H1 (cell line): ENCODE data around the gene CTPS2. TPM values are rescaled to one million over a fixed set of nuclear protein-coding genes. Genes with fewer than 3 reads are reported as not detected.

ENCODE experiments used
- CTCF ChIA-PET: fragments of 300-600 bp; sonication (Branson Sonifier 250); formaldehyde crosslinking; loops from one replicate; lab custom pipeline; 2021; ENCODE audit not compliant: partially characterized antibody; lab: Charles Lee
- POLR2A ChIA-PET: fragments of 300-600 bp; sonication (Branson Sonifier 250); formaldehyde crosslinking; loops from one replicate; lab custom pipeline; 2021; ENCODE audit warnings: inconsistent platforms; ENCODE audit not compliant: partially characterized antibody; lab: Charles Lee
- DNase-seq, 2 experiments: peaks; one replicate each; pipeline versions ENCODE4 v3.0.0 to v3.0.0-alpha.2; 2010 to 2022; ENCODE audit warnings: low spot score in 2 of 2, low read depth in 1 of 2, mixed read lengths in 1 of 2
- FAIRE-seq: peaks from 2 replicates; lab custom pipeline; 2011; peaks lifted over from hg19 to GRCh38; lab: Jason Lieb, UNC
- H2AFZ ChIP-seq: 2 replicates; pipeline ENCODE4 v1.8.1; 2012; ENCODE audit warnings: low read length, inconsistent platforms
- H2AK5ac ChIP-seq: 2 replicates; pipeline ENCODE4 v1.6.1; 2013; ENCODE audit warnings: low read depth, low read length
- H2BK120ac ChIP-seq: replicated peaks from 2 replicates; pipeline ENCODE3; 2013; ENCODE audit warnings: low read depth, low read length, inconsistent platforms
- H2BK12ac ChIP-seq: 2 replicates; pipeline ENCODE4 v1.6.1; 2013; ENCODE audit warnings: low read depth, low read length
- H2BK15ac ChIP-seq: 2 replicates; pipeline ENCODE4 v1.6.1; 2013; ENCODE audit warnings: low read length
- H2BK20ac ChIP-seq: 2 replicates; pipeline ENCODE4 v1.6.1; 2013; ENCODE audit warnings: low read length
- H2BK5ac ChIP-seq: 2 replicates; pipeline ENCODE4 v1.6.1; 2013; ENCODE audit warnings: low read depth, low read length
- H3K14ac ChIP-seq: 2 replicates; pipeline ENCODE4 v1.6.1; 2013; ENCODE audit warnings: inconsistent platforms; ENCODE audit not compliant: insufficient read length
- H3K18ac ChIP-seq: 2 replicates; pipeline ENCODE4 v1.6.1; 2013; ENCODE audit warnings: low read length; ENCODE audit errors: extremely low read depth
- H3K23ac ChIP-seq: 2 replicates; pipeline ENCODE4 v1.6.1; 2013; ENCODE audit warnings: inconsistent platforms; ENCODE audit not compliant: insufficient read length
- H3K23me2 ChIP-seq: 2 replicates; pipeline ENCODE4 v1.6.1; 2013; ENCODE audit warnings: low read depth, low read length
- H3K27ac ChIP-seq: 2 replicates; pipeline ENCODE4 v1.6.1; 2011; ENCODE audit warnings: low read depth, low read length, inconsistent platforms
- H3K27me3 ChIP-seq, 4 experiments: replicated peaks in 1 of 4; 1 replicate in 1 of 4; 2 replicates in 3 of 4; pipeline versions ENCODE4 v1.6.1 to v1.8.1; 2011 to 2013; ENCODE audit warnings: low read length in 3 of 4, mild to moderate bottlenecking in 3 of 4, inconsistent platforms in 2 of 4, mixed read lengths in 2 of 4, moderate library complexity in 1 of 4; ENCODE audit not compliant: control insufficient read depth in 3 of 4, insufficient read depth in 3 of 4; ENCODE audit errors: extremely low read depth in 1 of 4
- H3K36me3 ChIP-seq, 4 experiments: 2 replicates each; pipeline versions ENCODE4 v1.6.1 to v1.8.1; 2011 to 2013; ENCODE audit warnings: mild to moderate bottlenecking in 4 of 4, low read length in 3 of 4, moderate library complexity in 2 of 4, control low read depth in 1 of 4, inconsistent platforms in 1 of 4; ENCODE audit not compliant: insufficient read depth in 4 of 4, control insufficient read depth in 2 of 4
- H3K4ac ChIP-seq: replicated peaks from 2 replicates; pipeline ENCODE3; 2013; ENCODE audit warnings: low read length, low read depth, mixed read lengths, inconsistent platforms; ENCODE audit not compliant: insufficient read length
- H3K4me1 ChIP-seq, 4 experiments: replicated peaks in 1 of 4; 1 replicate in 1 of 4; 2 replicates in 3 of 4; pipeline versions ENCODE4 v1.6.1 to v1.8.1; 2011 to 2013; ENCODE audit warnings: low read length in 3 of 4, inconsistent platforms in 2 of 4, mixed read lengths in 1 of 4; ENCODE audit not compliant: insufficient read depth in 4 of 4, control insufficient read depth in 3 of 4
- H3K4me2 ChIP-seq, 2 experiments: 2 replicates each; pipeline versions ENCODE4 v1.6.1 to v1.8.1; 2011 to 2013; ENCODE audit warnings: low read depth in 2 of 2, low read length in 2 of 2, control low read depth in 1 of 2, inconsistent platforms in 1 of 2, mild to moderate bottlenecking in 1 of 2; ENCODE audit not compliant: insufficient read depth in 1 of 2
- H3K4me3 ChIP-seq, 4 experiments: fragments of 200-600, 300-600 bp in 1 of 4; sonication (generic), shearing (Covaris generic), sonication (Bioruptor Twin) in 1 of 4; 2 replicates each; pipeline versions ENCODE4 v1.5.1 to v1.8.1; 2011 to 2016; ENCODE audit warnings: low read length in 4 of 4, low read depth in 3 of 4, control low read depth in 2 of 4, inconsistent platforms in 2 of 4, mild to moderate bottlenecking in 2 of 4, mixed read lengths in 1 of 4, moderate library complexity in 1 of 4; ENCODE audit not compliant: insufficient read depth in 2 of 4; ENCODE audit errors: extremely low read depth in 1 of 4
- H3K56ac ChIP-seq: replicated peaks from 2 replicates; pipeline ENCODE3; 2013; ENCODE audit warnings: low read depth, mild to moderate bottlenecking, mixed read lengths, low read length, inconsistent platforms; ENCODE audit not compliant: insufficient read length
- H3K79me1 ChIP-seq: 2 replicates; pipeline ENCODE4 v1.6.1; 2013; ENCODE audit warnings: low read depth, low read length, control low read depth
- H3K79me2 ChIP-seq, 2 experiments: 2 replicates each; pipeline versions ENCODE4 v1.6.1 to v1.8.1; 2012 to 2013; ENCODE audit warnings: low read length in 2 of 2, mild to moderate bottlenecking in 2 of 2, inconsistent platforms in 1 of 2; ENCODE audit not compliant: insufficient read depth in 2 of 2, control insufficient read depth in 1 of 2
- H3K9ac ChIP-seq, 4 experiments: replicated peaks in 1 of 4; 1 replicate in 1 of 4; 2 replicates in 3 of 4; pipeline versions ENCODE4 v1.6.1 to v1.8.1; 2011 to 2013; ENCODE audit warnings: low read depth in 3 of 4, low read length in 3 of 4, control low read depth in 2 of 4, mild to moderate bottlenecking in 2 of 4, moderate library complexity in 2 of 4, inconsistent platforms in 1 of 4; ENCODE audit errors: extremely low read depth in 1 of 4
- H3K9me3 ChIP-seq, 2 experiments: 2 replicates each; pipeline versions ENCODE4 v1.6.1 to v1.8.1; 2012 to 2013; ENCODE audit warnings: mild to moderate bottlenecking in 2 of 2, moderate library complexity in 2 of 2, control low read depth in 1 of 2, inconsistent platforms in 1 of 2, low read depth in 1 of 2, low read length in 1 of 2, mixed read lengths in 1 of 2; ENCODE audit not compliant: insufficient read depth in 2 of 2
- H4K20me1 ChIP-seq, 2 experiments: replicated peaks in 1 of 2; 2 replicates each; pipeline versions ENCODE3 to v1.8.1; 2011 to 2013; ENCODE audit warnings: inconsistent platforms in 2 of 2, low read length in 2 of 2, mild to moderate bottlenecking in 1 of 2; ENCODE audit not compliant: insufficient read depth in 2 of 2, control insufficient read depth in 1 of 2
- H4K5ac ChIP-seq: 2 replicates; pipeline ENCODE4 v1.6.1; 2013; ENCODE audit warnings: low read length, low read depth, mixed read lengths, inconsistent platforms; ENCODE audit not compliant: insufficient read length
- H4K8ac ChIP-seq: 2 replicates; pipeline ENCODE4 v1.8.0; 2013; ENCODE audit warnings: mild to moderate bottlenecking, moderate library complexity, low read length, inconsistent platforms; ENCODE audit not compliant: insufficient read depth; ENCODE audit errors: extremely low read depth
- H4K91ac ChIP-seq: replicated peaks from 2 replicates; pipeline ENCODE3; 2013; ENCODE audit warnings: low read length, mixed read lengths, inconsistent platforms; ENCODE audit not compliant: insufficient read length
- ASH2L ChIP-seq: fragments of 200-600, 300-600 bp; sonication (generic); IDR thresholded peaks from one replicate; pipeline ENCODE4 v1.7.1; 2017; ENCODE audit warnings: low read length
- EGR1 ChIP-seq: IDR thresholded peaks from 2 replicates; pipeline ENCODE4 v1.6.1; 2011; ENCODE audit warnings: low read depth, low read length, borderline replicate concordance
- EZH2 ChIP-seq: fragments of 200-600 bp; sonication (generic); IDR thresholded peaks from 2 replicates; pipeline ENCODE4 v1.7.1; 2012; ENCODE audit warnings: low read depth, mild to moderate bottlenecking, moderate library complexity, low read length, inconsistent platforms; ENCODE audit not compliant: severe bottlenecking
- FOSL1 ChIP-seq: IDR thresholded peaks from 2 replicates; pipeline ENCODE4 v1.6.1; 2011; ENCODE audit warnings: mild to moderate bottlenecking, low read depth, low read length, moderate library complexity; ENCODE audit not compliant: insufficient read depth
- HDAC2 ChIP-seq, 2 experiments: fragments of 300-600 bp in 1 of 2; sonication (generic) in 1 of 2; IDR thresholded peaks; 2 replicates each; pipeline ENCODE4 v1.6.1; 2011 to 2012; ENCODE audit warnings: low read depth in 2 of 2, low read length in 2 of 2, mild to moderate bottlenecking in 2 of 2, moderate library complexity in 2 of 2, borderline replicate concordance in 1 of 2, inconsistent platforms in 1 of 2
- POLR2AphosphoS5 ChIP-seq: IDR thresholded peaks from 2 replicates; pipeline ENCODE4 v1.6.1; 2011; ENCODE audit warnings: low read depth, low read length
- RBBP5 ChIP-seq: IDR thresholded peaks from 2 replicates; pipeline ENCODE4 v1.7.1; 2012; ENCODE audit warnings: low read depth, mild to moderate bottlenecking, inconsistent platforms, low read length, moderate library complexity, borderline replicate concordance
- RFX5 ChIP-seq: IDR thresholded peaks from 2 replicates; pipeline ENCODE4 v1.6.1; 2011; ENCODE audit warnings: low read depth, low read length, improper control_type of control experiment, borderline replicate concordance
- RXRA ChIP-seq: IDR thresholded peaks from 2 replicates; pipeline ENCODE4 v1.6.1; 2011; ENCODE audit warnings: low read depth, mild to moderate bottlenecking, low read length, moderate library complexity; ENCODE audit not compliant: insufficient read depth
- SAP30 ChIP-seq: fragments of 300-600 bp; sonication (generic); IDR thresholded peaks from 2 replicates; pipeline ENCODE4 v1.7.1; 2012; ENCODE audit warnings: low read length, moderate library complexity, mild to moderate bottlenecking, inconsistent platforms; ENCODE audit not compliant: insufficient read depth, insufficient replicate concordance
- SIN3A ChIP-seq, 2 experiments: IDR thresholded peaks in 1 of 2; conservative IDR thresholded peaks in 1 of 2; 2 replicates each; pipeline ENCODE4 v1.6.1; 2011 to 2012; ENCODE audit warnings: low read length in 2 of 2, improper control_type of control experiment in 1 of 2, low read depth in 1 of 2, mild to moderate bottlenecking in 1 of 2
- SIX5 ChIP-seq: IDR thresholded peaks from 2 replicates; pipeline ENCODE4 v1.6.1; 2011; ENCODE audit warnings: mild to moderate bottlenecking, low read depth, low read length
- WGBS, 2 experiments: shearing (Covaris generic) in 1 of 2; methylation state at CpG; one replicate each; pipeline versions ENCODE4 v1.1.6 to v1.1.7; 2013 to 2015; ENCODE audit warnings: low lambda C conversion rate in 2 of 2, mixed read lengths in 2 of 2, inconsistent platforms in 1 of 2, low coverage in 1 of 2, missing lambda C conversion rate in 1 of 2; ENCODE audit not compliant: insufficient replicate concordance in 2 of 2, insufficient coverage in 1 of 2, insufficient read length in 1 of 2; ENCODE audit errors: extremely low coverage in 1 of 2, missing lambda C conversion rate in 1 of 2; 5-methylcytosine and 5-hydroxymethylcytosine counted together
- polyA plus RNA-seq, 7 experiments: library from polyadenylated mRNA; depleted of rRNA in 3 of 7; stranded (reverse) in 5 of 7; unstranded in 2 of 7; fragments of >200 nt in 5 of 7; fragments of 200-250 nt in 2 of 7; gene quantifications; 1 replicate in 5 of 7; 2 replicates in 1 of 7; 4 replicates in 1 of 7; pipeline versions ENCODE4 v1.2.1 to v1.2.3, GENCODE V29; 2011 to 2013; ENCODE audit warnings: missing spikeins in 2 of 7, mixed read lengths in 2 of 7
- total RNA-seq: library from RNA; stranded (reverse); fragmentation: NEBNext Ultra II Directional; extraction: Animal tissue kit (Norgen Biotek cat#: 25700); gene quantifications from 2 replicates; pipeline ENCODE4 v1.2.1, GENCODE V29; 2021
- TF ChIP-seq, protein P1 (sequence below): IDR thresholded peaks from 2 replicates; pipeline ENCODE4 v1.6.1; 2012; ENCODE audit warnings: inconsistent platforms

The CTPS2 gene
- total and polyA plus RNA-seq, 2 of the 8 experiments (the other 6 are each of a cell fraction or from before 2014, with no cell fraction given): 17.1 to 34.0 TPM

DNA sequence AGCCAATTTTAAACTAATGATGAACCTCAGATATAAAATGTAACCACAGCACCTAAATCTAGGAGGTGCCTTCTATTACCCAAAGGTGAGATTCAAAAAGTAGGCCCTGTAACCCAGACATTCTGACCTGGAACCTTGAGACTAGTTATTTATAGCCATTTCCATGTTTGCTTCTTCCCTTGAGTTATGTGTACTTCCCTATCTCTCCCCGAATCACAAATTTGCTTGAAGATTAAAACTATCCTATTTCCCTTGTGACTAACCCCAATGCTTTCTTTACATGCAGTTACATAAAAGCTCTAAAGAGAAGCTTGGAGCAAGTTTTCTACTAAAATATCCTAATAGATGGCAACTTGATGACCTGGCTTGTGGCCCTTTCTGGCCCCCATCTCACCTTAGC is 95.1 kb downstream of the CTPS2 start:
- DNase-seq (no peak), FAIRE-seq (no peak)
- H2BK15ac ChIP-seq: no peak overlapping the region
- H3K14ac ChIP-seq: no peak overlapping the region
- no peak overlapping the region for H3K4ac ChIP-seq
- H2BK5ac ChIP-seq: no peak overlapping the region
- POLR2A ChIA-PET: no interaction called here
- peaks cover 0 to 3% (median 0%) of the 10 kb centered on the region in 4 experiments; a peak in 1 of 7 replicates for H3K4me1 ChIP-seq
- no peaks in the 10 kb centered on the region for H4K20me1 ChIP-seq
- no peak overlapping the region for H3K23ac ChIP-seq
- no peak overlapping the region for H3K27ac ChIP-seq
- H3K18ac ChIP-seq: no peak overlapping the region
- H2BK120ac ChIP-seq: no peak overlapping the region
- H3K9me3 ChIP-seq: no peaks in the 10 kb centered on the region
- H3K79me1 ChIP-seq: no peaks in the 10 kb centered on the region
- no peak overlapping the region for H3K56ac ChIP-seq
- no peaks in the 10 kb centered on the region for H3K23me2 ChIP-seq
- no peak overlapping the region for H2AK5ac ChIP-seq
- no peak overlapping the region for H3K9ac ChIP-seq
- no peak overlapping the region for H2BK20ac ChIP-seq
- H4K91ac ChIP-seq: no peak overlapping the region
- no peaks in the 10 kb centered on the region for H3K27me3 ChIP-seq
- no peak overlapping the region for H4K5ac ChIP-seq
- no peaks in the 10 kb centered on the region for H3K79me2 ChIP-seq
- WGBS, 2 experiments: 92% methylated on average over 1 of the region's 1 CpG; no CpG with 5 or more reads in 1 of the 2 experiments
- CTCF ChIA-PET: no interaction called here
- no peak overlapping the region for H3K4me3 ChIP-seq
- no peak overlapping the region for H2BK12ac ChIP-seq
- peaks cover 0 to 27% (median 3%) of the 10 kb centered on the region in 4 experiments; a peak in 3 of 8 replicates for H3K36me3 ChIP-seq
- no peak overlapping the region for H2AFZ ChIP-seq
- H3K4me2 ChIP-seq: no peak overlapping the region
- no peak overlapping the region for H4K8ac ChIP-seq
- TF ChIP-seq SIN3A (conservative IDR thresholded peaks at IDR 0.05 in 1 of 2, IDR thresholded peaks at IDR 0.05 in 1 of 2; ENCODE audit: low read depth in 1 of 2, low read length in 2 of 2): no peak
- no peak for TF ChIP-seq ASH2L
- TF ChIP-seq SAP30: no peak
- no peak for TF ChIP-seq EGR1
- TF ChIP-seq HDAC2 (IDR thresholded peaks at IDR 0.05; ENCODE audit: borderline replicate concordance in 1 of 2, low read depth in 2 of 2, low read length in 2 of 2): no peak
- TF ChIP-seq RFX5: no peak
- TF ChIP-seq POLR2AphosphoS5: no peak
- no peak for TF ChIP-seq RBBP5
- TF ChIP-seq FOSL1: no peak
- TF ChIP-seq SIX5: no peak
- TF ChIP-seq, protein P1, sequence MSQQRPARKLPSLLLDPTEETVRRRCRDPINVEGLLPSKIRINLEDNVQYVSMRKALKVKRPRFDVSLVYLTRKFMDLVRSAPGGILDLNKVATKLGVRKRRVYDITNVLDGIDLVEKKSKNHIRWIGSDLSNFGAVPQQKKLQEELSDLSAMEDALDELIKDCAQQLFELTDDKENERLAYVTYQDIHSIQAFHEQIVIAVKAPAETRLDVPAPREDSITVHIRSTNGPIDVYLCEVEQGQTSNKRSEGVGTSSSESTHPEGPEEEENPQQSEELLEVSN: no peak
- TF ChIP-seq RXRA: no peak
- no peak for TF ChIP-seq EZH2
